Measurements from ENCODE around the gene RFPL2. TPM values are rescaled to one million over a fixed set of nuclear protein-coding genes. Genes with fewer than 3 reads are reported as not detected.
"Not testable (repeated sequence)": the region's sequence is repeated elsewhere in the genome, so short reads cannot be mapped to it uniquely, and the experiment has no call there.

RFPL2 gene
- total and polyA plus RNA-seq, 2 donors (not counting 3 experiments of a cell fraction or from before 2014, with no cell fraction given): not detected

DNA sequence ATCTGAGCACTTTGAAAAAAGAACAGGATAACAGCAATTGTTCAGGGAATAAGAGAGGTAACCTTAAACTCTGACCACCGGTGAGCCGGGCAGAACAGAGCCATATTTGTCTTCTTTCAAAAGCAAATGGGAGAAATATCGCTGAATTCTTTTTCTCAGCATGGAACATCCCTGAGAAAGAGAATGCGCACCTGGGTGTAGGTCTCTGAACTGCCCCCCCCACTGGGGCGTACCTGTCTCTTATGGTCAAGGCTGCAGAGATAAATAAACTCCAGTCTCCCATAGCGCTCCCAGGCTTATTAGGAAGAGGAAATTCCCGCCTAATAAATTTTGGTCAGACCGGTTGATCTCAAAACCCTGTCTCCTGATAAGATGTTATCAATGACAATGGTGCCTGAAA, 57.7 kb downstream of the RFPL2 start:
- POLR2A ChIA-PET; H3K9me3 ChIP-seq (replicated peaks; ENCODE audit: control insufficient read depth, insufficient read depth, low read length); H3K79me2 ChIP-seq (ENCODE audit: control insufficient read depth, insufficient read depth, low read length); H2AFZ ChIP-seq (ENCODE audit: low read depth, low read length); intact Hi-C loops (cut with micrococcal nuclease); H3K9me1 ChIP-seq (replicated peaks; ENCODE audit: control insufficient read depth, extremely low read depth, insufficient read depth, low read length); H3K27me3 ChIP-seq (ENCODE audit: control insufficient read depth in 2 of 2, insufficient read depth in 2 of 2, low read length in 2 of 2); dilution Hi-C loops (cut with MboI; ENCODE audit: extremely low pct_ligation_motif_present, low sequenced_read_pairs); FAIRE-seq; H3K9ac ChIP-seq (replicated peaks; ENCODE audit: extremely low read depth, insufficient read depth, low read length); H3K4me2 ChIP-seq (ENCODE audit: insufficient read depth, low read length); H3K4me3 ChIP-seq (replicated peaks in 1 of 3; ENCODE audit: insufficient read depth in 1 of 3, low read depth in 1 of 3, low read length in 3 of 3); CTCF ChIA-PET; H3K36me3 ChIP-seq (ENCODE audit: control insufficient read depth in 2 of 2, extremely low read depth in 1 of 2, insufficient read depth in 2 of 2, low read length in 2 of 2); H3K4me1 ChIP-seq (ENCODE audit: control insufficient read depth, extremely low read depth, insufficient read depth, low read length); BruUV-seq (replicated peaks); DNase-seq (ENCODE audit: low read depth, low spot score); H4K20me1 ChIP-seq (replicated peaks; ENCODE audit: control insufficient read depth, extremely low read depth, insufficient read depth, low read length); H3K27ac ChIP-seq (ENCODE audit: insufficient read depth, low read depth, low read length): not testable (repeated sequence)

DNA sequence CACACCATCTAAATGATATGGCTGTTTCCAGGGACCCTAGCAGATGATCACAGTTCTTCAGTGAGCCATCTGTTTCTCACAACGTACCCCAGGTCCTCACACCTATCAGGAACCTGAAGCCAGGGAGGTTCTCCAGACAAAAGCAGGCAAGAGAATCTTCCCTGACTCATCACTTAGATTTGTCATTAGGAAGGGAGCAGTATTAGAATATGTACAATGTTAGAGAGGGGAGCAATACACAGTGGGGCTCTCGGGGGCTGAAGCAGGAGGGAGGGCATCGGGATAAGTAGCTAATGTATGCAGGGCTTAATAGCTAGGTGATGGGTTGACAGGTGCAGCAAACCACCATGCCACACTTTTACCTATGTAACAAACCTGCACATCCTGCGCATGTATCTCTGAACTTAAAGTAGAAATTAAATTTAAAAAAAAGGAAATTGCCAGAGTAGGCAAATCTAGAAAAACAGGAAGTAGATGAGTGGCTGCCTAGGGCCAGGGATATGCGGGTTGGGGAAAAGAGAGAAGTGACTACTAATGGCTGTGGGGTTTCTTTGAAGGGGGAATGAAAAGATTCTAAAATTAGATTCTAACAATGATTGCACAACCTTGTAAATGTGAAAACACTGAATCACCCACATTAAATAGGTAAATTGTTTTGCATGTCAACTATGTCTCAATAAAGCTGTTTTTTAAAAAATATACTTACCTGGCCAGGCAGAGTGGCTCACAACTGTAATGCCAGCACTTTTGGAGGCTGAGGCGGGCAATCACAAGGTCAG, 60.2 kb downstream of the RFPL2 start:
- POLR2A ChIA-PET: no interaction called here
- no peaks in the 10 kb centered on the region for H3K9me3 ChIP-seq (replicated peaks; ENCODE audit: control insufficient read depth, insufficient read depth, low read length)
- no peaks in the 10 kb centered on the region for H3K9me1 ChIP-seq (replicated peaks; ENCODE audit: control insufficient read depth, extremely low read depth, insufficient read depth, low read length)
- CTCF ChIA-PET: no interaction called here
- no TSS peak for BruUV-seq (replicated peaks)
- dilution Hi-C loops (cut with MboI; ENCODE audit: extremely low pct_ligation_motif_present, low sequenced_read_pairs) (no loop called here), intact Hi-C loops (cut with micrococcal nuclease) (no loop called here)
- H3K9ac ChIP-seq (replicated peaks; ENCODE audit: extremely low read depth, insufficient read depth, low read length): no peak overlapping the region
- no peaks in the 10 kb centered on the region for H3K36me3 ChIP-seq (ENCODE audit: control insufficient read depth in 2 of 2, extremely low read depth in 1 of 2, insufficient read depth in 2 of 2, low read length in 2 of 2)
- H3K79me2 ChIP-seq (ENCODE audit: control insufficient read depth, insufficient read depth, low read length): no peaks in the 10 kb centered on the region
- no peak for FAIRE-seq
- H3K4me3 ChIP-seq (replicated peaks in 1 of 3; ENCODE audit: insufficient read depth in 1 of 3, low read depth in 1 of 3, low read length in 3 of 3): no peak overlapping the region
- no peak for DNase-seq (ENCODE audit: low read depth, low spot score)
- H3K27me3 ChIP-seq (ENCODE audit: control insufficient read depth in 2 of 2, insufficient read depth in 2 of 2, low read length in 2 of 2): no peaks in the 10 kb centered on the region
- H3K4me1 ChIP-seq (ENCODE audit: control insufficient read depth, extremely low read depth, insufficient read depth, low read length): no peaks in the 10 kb centered on the region
- H3K4me2 ChIP-seq (ENCODE audit: insufficient read depth, low read length): no peak overlapping the region
- no peak overlapping the region for H3K27ac ChIP-seq (ENCODE audit: insufficient read depth, low read depth, low read length)
- no peak for TF ChIP-seq GATA2 (IDR thresholded peaks at IDR 0.05; ENCODE audit: insufficient read depth, insufficient read length, low read depth, low read length)
- no peak for TF ChIP-seq JUN (IDR thresholded peaks at IDR 0.05; ENCODE audit: borderline replicate concordance, insufficient read depth, insufficient read length, low read depth)
- TF ChIP-seq, protein P1, sequence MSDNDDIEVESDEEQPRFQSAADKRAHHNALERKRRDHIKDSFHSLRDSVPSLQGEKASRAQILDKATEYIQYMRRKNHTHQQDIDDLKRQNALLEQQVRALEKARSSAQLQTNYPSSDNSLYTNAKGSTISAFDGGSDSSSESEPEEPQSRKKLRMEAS (IDR thresholded peaks at IDR 0.05; ENCODE audit: insufficient read depth, insufficient read length): no peak
- no peak for TF ChIP-seq FOS (IDR thresholded peaks at IDR 0.05; ENCODE audit: borderline replicate concordance, insufficient read depth, low read length)
- TF ChIP-seq MYC (IDR thresholded peaks at IDR 0.05; ENCODE audit: low read depth, low read length): no peak
- no peak for TF ChIP-seq POLR2AphosphoS5 (IDR thresholded peaks at IDR 0.05; ENCODE audit: insufficient read depth, low read depth, low read length)
- no peak for TF ChIP-seq POLR2A (IDR thresholded peaks at IDR 0.05; ENCODE audit: low read depth, low read length)
- no peak for TF ChIP-seq EZH2 (IDR thresholded peaks at IDR 0.05; ENCODE audit: borderline replicate concordance, low read depth, low read length, severe bottlenecking)
- TF ChIP-seq, protein P2, sequence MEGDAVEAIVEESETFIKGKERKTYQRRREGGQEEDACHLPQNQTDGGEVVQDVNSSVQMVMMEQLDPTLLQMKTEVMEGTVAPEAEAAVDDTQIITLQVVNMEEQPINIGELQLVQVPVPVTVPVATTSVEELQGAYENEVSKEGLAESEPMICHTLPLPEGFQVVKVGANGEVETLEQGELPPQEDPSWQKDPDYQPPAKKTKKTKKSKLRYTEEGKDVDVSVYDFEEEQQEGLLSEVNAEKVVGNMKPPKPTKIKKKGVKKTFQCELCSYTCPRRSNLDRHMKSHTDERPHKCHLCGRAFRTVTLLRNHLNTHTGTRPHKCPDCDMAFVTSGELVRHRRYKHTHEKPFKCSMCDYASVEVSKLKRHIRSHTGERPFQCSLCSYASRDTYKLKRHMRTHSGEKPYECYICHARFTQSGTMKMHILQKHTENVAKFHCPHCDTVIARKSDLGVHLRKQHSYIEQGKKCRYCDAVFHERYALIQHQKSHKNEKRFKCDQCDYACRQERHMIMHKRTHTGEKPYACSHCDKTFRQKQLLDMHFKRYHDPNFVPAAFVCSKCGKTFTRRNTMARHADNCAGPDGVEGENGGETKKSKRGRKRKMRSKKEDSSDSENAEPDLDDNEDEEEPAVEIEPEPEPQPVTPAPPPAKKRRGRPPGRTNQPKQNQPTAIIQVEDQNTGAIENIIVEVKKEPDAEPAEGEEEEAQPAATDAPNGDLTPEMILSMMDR (IDR thresholded peaks at IDR 0.05; ENCODE audit: extremely low read depth in 1 of 2, insufficient read depth in 1 of 2, low read depth in 1 of 2, low read length in 2 of 2): no peak
- no peaks in the 10 kb centered on the region for H4K20me1 ChIP-seq (replicated peaks; ENCODE audit: control insufficient read depth, extremely low read depth, insufficient read depth, low read length)
- no peak overlapping the region for H2AFZ ChIP-seq (ENCODE audit: low read depth, low read length)
